NCI-H2227 (cell line): ENCODE data around the gene BMP4.

Source experiments
- DNase-seq: peaks from one replicate; lab custom pipeline; 2025; ENCODE audit not compliant: unreplicated experiment; lab: John Stamatoyannopoulos, UW

Gene BMP4

GRCh38 chr14:53964249-53964648 is 7.6 kb upstream of the BMP4 start:
- no peak for DNase-seq

GRCh38 chr14:53963320-53964227 is 6.9 kb upstream of the BMP4 start:
- peak; percentile 12 for DNase-seq

- DNase-seq = no peak
Measured at GRCh38 chr14:53962953-53963319, 6.3 kb upstream of the BMP4 start.

- no peak for DNase-seq
Measured at GRCh38 chr14:53958628-53959027, 2.0 kb upstream of the BMP4 start.

- no peak for DNase-seq
Measured at GRCh38 chr14:53957739-53958138, 1.1 kb upstream of the BMP4 start.

- no peak for DNase-seq
Measured at GRCh38 chr14:53955671-53956426, 776 bp downstream of the BMP4 start.

- DNase-seq = no peak
Measured at GRCh38 chr14:53955229-53955556, 1.4 kb downstream of the BMP4 start.

GRCh38 chr14:53954551-53955228 is 1.9 kb downstream of the BMP4 start:
- DNase-seq = no peak

GRCh38 chr14:53953828-53954550 is 2.6 kb downstream of the BMP4 start:
- no peak for DNase-seq

- DNase-seq = peak; percentile 78
Measured at GRCh38 chr14:53953002-53953827, 3.4 kb downstream of the BMP4 start.

- no peak for DNase-seq
Measured at GRCh38 chr14:53952533-53952932, 4.1 kb downstream of the BMP4 start.

GRCh38 chr14:53951627-53952303 is 4.9 kb downstream of the BMP4 start:
- no peak for DNase-seq

GRCh38 chr14:53951243-53951626 is 5.4 kb downstream of the BMP4 start:
- DNase-seq = no peak

GRCh38 chr14:53950031-53950793 is 6.4 kb downstream of the BMP4 start:
- no peak for DNase-seq

- DNase-seq = no peak
Measured at GRCh38 chr14:53949201-53949600, 7.4 kb downstream of the BMP4 start.

GRCh38 chr14:53948205-53948884 is 8.3 kb downstream of the BMP4 start:
- DNase-seq = no peak

- no peak for DNase-seq
Measured at GRCh38 chr14:53947452-53948204, 9.0 kb downstream of the BMP4 start.

- no peak for DNase-seq
Measured at GRCh38 chr14:53947094-53947445, 9.6 kb downstream of the BMP4 start.
